Measurements from ENCODE around the gene MORN2.

MORN2 gene

GRCh38 chr2:38892819-38893218 lies 17.0 kb downstream of the MORN2 start:
- no peak for DNase-seq

GRCh38 chr2:38898256-38898655 lies 22.5 kb downstream of the MORN2 start:
- no peak for DNase-seq

GRCh38 chr2:38900726-38901125 lies 24.9 kb downstream of the MORN2 start:
- no peak for DNase-seq

GRCh38 chr2:38905251-38905650 lies 29.5 kb downstream of the MORN2 start:
- DNase-seq, result no peak

GRCh38 chr2:38907242-38907641 lies 31.5 kb downstream of the MORN2 start:
- no peak for DNase-seq

- no peak for DNase-seq
Measured at GRCh38 chr2:38907743-38908562, 32.2 kb downstream of the MORN2 start.

GRCh38 chr2:38909872-38910271 lies 34.1 kb downstream of the MORN2 start:
- no peak for DNase-seq

GRCh38 chr2:38911191-38911590 lies 35.4 kb downstream of the MORN2 start:
- no peak for DNase-seq

GRCh38 chr2:38912619-38913018 lies 36.8 kb downstream of the MORN2 start:
- no peak for DNase-seq

GRCh38 chr2:38922389-38922788 lies 46.6 kb downstream of the MORN2 start:
- DNase-seq, result no peak

GRCh38 chr2:38922902-38923301 lies 47.1 kb downstream of the MORN2 start:
- no peak for DNase-seq

- no peak for DNase-seq
Measured at GRCh38 chr2:38925982-38926381, 50.2 kb downstream of the MORN2 start.

- DNase-seq, result no peak
Measured at GRCh38 chr2:38930600-38930999, 54.8 kb downstream of the MORN2 start.

All from kidney glomerular epithelial cell (primary cell).